ENCODE measurements around the gene TLL2. TPM values are rescaled to one million over a fixed set of nuclear protein-coding genes. Genes with fewer than 3 reads are reported as not detected.

Gene TLL2
- total and polyA plus RNA-seq, 9 of the 15 experiments (the other 6 are each of a cell fraction or from before 2014, with no cell fraction given), result 0.09 TPM; not detected in 8

DNA sequence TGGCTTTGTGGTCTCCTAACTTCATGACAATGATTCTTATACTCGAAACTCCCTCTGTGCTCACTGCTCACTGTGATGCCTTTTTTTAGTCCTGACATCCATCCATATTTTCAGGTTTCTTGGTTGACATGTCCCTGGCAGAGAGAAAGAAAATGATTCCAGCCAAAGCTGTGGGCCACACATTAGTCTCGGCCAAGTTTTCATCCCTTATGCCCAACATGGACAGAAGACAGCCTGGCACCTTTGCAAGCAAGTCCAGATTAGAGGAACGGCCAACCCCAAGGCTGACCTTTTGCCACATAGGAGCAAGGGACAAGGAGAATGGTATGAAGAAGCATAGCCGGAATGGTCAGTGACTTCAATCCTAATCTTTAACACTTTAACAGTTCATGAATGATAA is 146.3 kb downstream of the TLL2 start:
- peaks cover 0 to 16% of the 10 kb centered on the region in 2 experiments; a peak in 2 of 5 replicates for H3K27me3 ChIP-seq (ENCODE audit: control insufficient read depth in 2 of 2, insufficient read depth in 2 of 2, low read length in 2 of 2)
- no peak overlapping the region for H3K27ac ChIP-seq (ENCODE audit: extremely low read depth, low read depth, low read length)
- POLR2A ChIA-PET, result no interaction called here
- peaks cover 0 to 7% of the 10 kb centered on the region in 2 experiments; a peak in 2 of 5 replicates for H3K4me1 ChIP-seq (replicated peaks in 1 of 2; ENCODE audit: control insufficient read depth in 2 of 2, insufficient read depth in 2 of 2, low read length in 2 of 2)
- H3K9ac ChIP-seq (ENCODE audit: insufficient read depth in 1 of 2, low read depth in 2 of 2, low read length in 2 of 2), result no peak overlapping the region
- CTCF ChIA-PET (ENCODE audit: low intra/inter-chr PET ratio), result no interaction called here
- H3K79me2 ChIP-seq (ENCODE audit: control insufficient read depth, insufficient read depth, low read length), result no peaks in the 10 kb centered on the region
- BruUV-seq (replicated peaks), result no TSS peak
- 0 out of 2 replicates have a peak, but pooled peaks cover 5% of the 10 kb centered on the region for H4K20me1 ChIP-seq (replicated peaks; ENCODE audit: control insufficient read depth, insufficient read depth, low read length)
- H3K36me3 ChIP-seq (ENCODE audit: control insufficient read depth, insufficient read depth, low read length), result no peaks in the 10 kb centered on the region
- H2AFZ ChIP-seq (ENCODE audit: low read depth, low read length), result no peak overlapping the region
- no peaks in the 10 kb centered on the region for H3K9me3 ChIP-seq (replicated peaks; ENCODE audit: control insufficient read depth, insufficient read depth, low read depth, low read length)
- intact Hi-C loops (cut with micrococcal nuclease), result no loop called here
- H3K4me3 ChIP-seq, result no peak overlapping the region
- no peaks in the 10 kb centered on the region for H3K9me1 ChIP-seq (ENCODE audit: control insufficient read depth, insufficient read depth, low read length)
- ATAC-seq (no peak), FAIRE-seq (no peak), DNase-seq (ENCODE audit: extremely low read depth in 1 of 4, low spot score in 3 of 4) (no peak)
- WGBS (ENCODE audit: insufficient coverage, low coverage, missing lambda C conversion rate), result 0% methylated on average over 4 of the region's 4 CpGs
- H3K4me2 ChIP-seq (ENCODE audit: insufficient read depth, low read length), result no peak overlapping the region
- in situ Hi-C loops (cut with MboI), result no loop called here
- no peak for TF ChIP-seq KLF6 (CRISPR knock-in tag; IDR thresholded peaks at IDR 0.05; ENCODE audit: borderline replicate concordance)
- TF ChIP-seq ZNF445 (CRISPR knock-in tag; IDR thresholded peaks at IDR 0.05; ENCODE audit: low read depth), result no peak

DNA sequence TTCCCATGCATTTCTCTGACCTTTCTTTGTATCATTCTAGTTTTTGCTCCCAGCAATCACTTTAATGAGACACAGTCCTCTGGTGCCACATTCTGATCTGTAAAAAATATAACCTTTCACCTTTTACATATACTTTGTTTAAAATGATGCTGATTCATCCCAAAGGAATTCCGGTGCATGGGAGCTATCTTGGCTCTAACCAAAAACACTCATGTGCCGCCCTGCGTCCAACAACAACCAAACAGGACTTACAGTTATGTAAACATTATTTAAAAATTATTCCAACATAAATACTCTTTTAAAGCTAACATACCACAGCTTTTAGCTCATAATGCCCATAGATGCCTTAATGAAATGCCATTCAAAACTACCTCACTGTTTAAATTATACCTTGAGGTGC is 147.2 kb downstream of the TLL2 start:
- DNase-seq (ENCODE audit: extremely low read depth in 1 of 4, low spot score in 3 of 4), result no peak
- H3K79me2 ChIP-seq (ENCODE audit: control insufficient read depth, insufficient read depth, low read length), result no peaks in the 10 kb centered on the region
- no peak for FAIRE-seq
- in situ Hi-C loops (cut with MboI) (no loop called here), intact Hi-C loops (cut with micrococcal nuclease) (no loop called here)
- no TSS peak for BruUV-seq (replicated peaks)
- H3K9ac ChIP-seq (ENCODE audit: insufficient read depth in 1 of 2, low read depth in 2 of 2, low read length in 2 of 2), result no peak overlapping the region
- TF ChIP-seq ILK (tag; IDR thresholded peaks at IDR 0.05; ENCODE audit: borderline replicate concordance, low read depth), result no peak
- TF ChIP-seq ZNF830 (CRISPR knock-in tag; IDR thresholded peaks at IDR 0.05), result no peak
- TF ChIP-seq, protein P1, sequence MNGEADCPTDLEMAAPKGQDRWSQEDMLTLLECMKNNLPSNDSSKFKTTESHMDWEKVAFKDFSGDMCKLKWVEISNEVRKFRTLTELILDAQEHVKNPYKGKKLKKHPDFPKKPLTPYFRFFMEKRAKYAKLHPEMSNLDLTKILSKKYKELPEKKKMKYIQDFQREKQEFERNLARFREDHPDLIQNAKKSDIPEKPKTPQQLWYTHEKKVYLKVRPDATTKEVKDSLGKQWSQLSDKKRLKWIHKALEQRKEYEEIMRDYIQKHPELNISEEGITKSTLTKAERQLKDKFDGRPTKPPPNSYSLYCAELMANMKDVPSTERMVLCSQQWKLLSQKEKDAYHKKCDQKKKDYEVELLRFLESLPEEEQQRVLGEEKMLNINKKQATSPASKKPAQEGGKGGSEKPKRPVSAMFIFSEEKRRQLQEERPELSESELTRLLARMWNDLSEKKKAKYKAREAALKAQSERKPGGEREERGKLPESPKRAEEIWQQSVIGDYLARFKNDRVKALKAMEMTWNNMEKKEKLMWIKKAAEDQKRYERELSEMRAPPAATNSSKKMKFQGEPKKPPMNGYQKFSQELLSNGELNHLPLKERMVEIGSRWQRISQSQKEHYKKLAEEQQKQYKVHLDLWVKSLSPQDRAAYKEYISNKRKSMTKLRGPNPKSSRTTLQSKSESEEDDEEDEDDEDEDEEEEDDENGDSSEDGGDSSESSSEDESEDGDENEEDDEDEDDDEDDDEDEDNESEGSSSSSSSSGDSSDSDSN (IDR thresholded peaks at IDR 0.05; ENCODE audit: borderline replicate concordance in 1 of 2, low read depth in 2 of 2, low read length in 2 of 2), result no peak
- TF ChIP-seq ZNF589 (CRISPR knock-in tag; IDR thresholded peaks at IDR 0.05; ENCODE audit: low read depth), result no peak
- no peak for TF ChIP-seq FIP1L1 (IDR thresholded peaks at IDR 0.05; ENCODE audit: low read depth, low read length, poor library complexity, severe bottlenecking)
- TF ChIP-seq ARID2 (IDR thresholded peaks at IDR 0.05), result no peak
- no peak for TF ChIP-seq ZNF436 (CRISPR knock-in tag; IDR thresholded peaks at IDR 0.05)
- no peak for TF ChIP-seq ZBTB8A (IDR thresholded peaks at IDR 0.05; ENCODE audit: partially characterized antibody)
- TF ChIP-seq ZNF717 (CRISPR knock-in tag; IDR thresholded peaks at IDR 0.05), result no peak
- no peak for TF ChIP-seq RFX5 (IDR thresholded peaks at IDR 0.05; ENCODE audit: low read depth, low read length)
- TF ChIP-seq ZNF444 (CRISPR knock-in tag; IDR thresholded peaks at IDR 0.05), result no peak
- TF ChIP-seq PYGO2 (tag; IDR thresholded peaks at IDR 0.05), result no peak
- TF ChIP-seq ZNF668 (CRISPR knock-in tag; IDR thresholded peaks at IDR 0.05), result no peak
- H3K4me3 ChIP-seq, result no peak overlapping the region
- no peaks in the 10 kb centered on the region for H3K36me3 ChIP-seq (ENCODE audit: control insufficient read depth, insufficient read depth, low read length)
- ChIA-PET CTCF (ENCODE audit: low intra/inter-chr PET ratio) (no interaction called here), POLR2A (no interaction called here)
- no peak for ATAC-seq
- H3K27ac ChIP-seq (ENCODE audit: extremely low read depth, low read depth, low read length), result no peak overlapping the region
- no peaks in the 10 kb centered on the region for H3K9me3 ChIP-seq (replicated peaks; ENCODE audit: control insufficient read depth, insufficient read depth, low read depth, low read length)
- no peaks in the 10 kb centered on the region for H3K9me1 ChIP-seq (ENCODE audit: control insufficient read depth, insufficient read depth, low read length)
- 0 out of 2 replicates have a peak, but pooled peaks cover 5% of the 10 kb centered on the region for H4K20me1 ChIP-seq (replicated peaks; ENCODE audit: control insufficient read depth, insufficient read depth, low read length)
- H2AFZ ChIP-seq (ENCODE audit: low read depth, low read length), result no peak overlapping the region
- H3K4me2 ChIP-seq (ENCODE audit: insufficient read depth, low read length), result no peak overlapping the region
- 0% methylated on average over 3 of the region's 3 CpGs for WGBS (ENCODE audit: insufficient coverage, low coverage, missing lambda C conversion rate)
- H3K4me1 ChIP-seq (replicated peaks in 1 of 2; ENCODE audit: control insufficient read depth in 2 of 2, insufficient read depth in 2 of 2, low read length in 2 of 2), result peaks cover 0 to 7% of the 10 kb centered on the region in 2 experiments; a peak in 2 of 5 replicates
- peaks cover 0 to 16% of the 10 kb centered on the region in 2 experiments; a peak in 2 of 5 replicates for H3K27me3 ChIP-seq (ENCODE audit: control insufficient read depth in 2 of 2, insufficient read depth in 2 of 2, low read length in 2 of 2)

Data from K562 (cell line).